GM19043 (cell line): ENCODE measurements around the gene AMZ1.

Experiments used
- ATAC-seq: cut with Tn5 transposase; IDR thresholded peaks from one replicate; pipeline ENCODE4 v1.9.1; 2021; ENCODE audit warnings: low read depth; ENCODE audit not compliant: unreplicated experiment

The AMZ1 gene

DNA sequence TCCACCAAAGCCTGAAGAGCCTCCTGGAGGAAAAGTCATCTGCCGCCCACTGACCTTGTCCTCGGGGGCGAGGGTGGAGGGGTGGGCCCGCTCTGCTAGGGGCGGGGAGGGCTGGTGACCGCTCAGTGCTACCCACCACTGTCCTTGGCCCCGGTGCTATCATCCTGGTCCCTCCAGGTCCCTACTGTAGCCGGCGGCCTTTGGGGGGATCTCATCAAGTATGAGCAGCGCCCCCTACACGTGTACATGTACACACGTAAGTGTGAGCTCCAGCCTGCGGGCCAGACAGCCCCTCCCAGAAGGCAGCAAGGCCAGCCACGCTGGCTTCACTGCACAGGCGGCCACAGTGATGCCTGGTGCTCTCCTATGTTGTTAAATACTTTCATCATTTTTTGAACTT, 36.7 kb upstream of the AMZ1 start:
- no peak for ATAC-seq

DNA sequence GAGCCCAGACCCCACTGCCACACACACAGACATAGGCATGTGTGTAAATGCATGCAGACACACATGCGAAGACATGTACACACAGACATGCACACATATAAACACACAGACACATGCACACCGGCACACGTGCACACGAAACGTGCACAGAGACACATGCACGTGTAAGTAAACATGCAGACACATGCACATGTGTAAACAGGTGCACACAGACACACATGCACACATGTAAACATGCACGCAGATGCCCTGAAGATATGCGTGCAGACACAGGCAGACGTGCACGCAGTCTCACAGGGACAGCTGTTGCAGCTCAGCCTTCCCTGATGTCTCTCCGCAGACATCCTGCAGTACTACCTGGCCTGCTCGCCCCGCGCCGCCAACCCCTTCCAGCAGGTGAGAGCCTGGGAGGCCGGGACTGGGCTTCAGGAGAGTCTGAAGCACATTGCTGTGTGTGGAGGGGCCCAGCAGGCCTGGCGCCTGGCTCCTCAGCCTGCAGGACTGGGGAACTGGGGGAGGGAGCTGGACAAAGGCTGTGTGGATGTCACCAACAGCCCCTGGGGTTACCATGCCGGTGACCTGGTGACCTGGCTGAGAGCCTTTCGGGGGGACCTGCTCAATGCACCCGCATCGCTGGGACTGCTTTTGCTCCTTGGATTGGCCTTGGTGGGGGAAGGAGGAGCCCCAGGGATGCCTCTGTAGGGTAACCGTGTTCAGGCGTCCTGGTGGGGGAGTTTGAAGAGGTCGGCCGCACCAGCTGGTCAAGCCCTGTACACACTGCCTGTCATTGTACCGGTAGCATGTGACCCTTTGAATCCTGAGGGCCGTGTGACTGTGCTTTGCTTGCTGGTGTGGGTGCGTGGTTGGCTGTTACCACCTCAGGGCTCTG, 35.9 kb upstream of the AMZ1 start:
- no peak for ATAC-seq

DNA sequence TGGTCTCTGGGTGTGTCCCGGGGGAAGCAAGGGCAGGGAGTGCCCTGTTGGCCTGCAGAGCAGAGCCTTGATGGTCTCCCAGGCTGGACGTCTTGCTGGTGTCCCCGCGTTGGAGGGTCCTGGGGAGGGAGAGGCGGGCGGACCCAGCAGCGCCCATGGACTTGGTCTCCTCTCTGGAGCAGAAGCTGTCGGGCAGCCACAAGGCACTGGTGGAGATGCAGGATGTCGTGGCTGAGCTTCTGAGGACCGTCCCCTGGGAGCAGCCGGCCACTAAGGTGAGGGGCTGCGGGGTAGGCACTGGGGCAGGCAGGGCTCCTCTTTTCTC, 35.3 kb upstream of the AMZ1 start:
- no peak for ATAC-seq

DNA sequence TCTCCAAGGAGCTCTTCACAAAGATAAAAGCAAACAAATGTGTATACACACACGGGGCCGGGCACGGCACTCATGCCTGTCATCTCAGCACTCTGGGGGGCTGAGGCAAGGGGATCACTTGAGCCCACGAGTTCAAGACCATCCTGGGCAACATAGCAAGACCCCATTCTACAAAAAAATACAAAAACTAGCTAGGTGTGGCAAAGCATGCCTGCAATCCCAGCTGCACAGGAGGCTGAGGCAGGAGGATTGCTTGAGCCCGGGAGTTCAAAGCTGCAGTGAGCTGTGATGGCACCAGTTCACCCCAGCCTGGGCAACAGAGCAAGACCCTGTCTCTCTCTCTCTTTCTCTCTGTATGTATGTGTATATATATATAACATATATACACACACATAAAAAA, 33.9 kb upstream of the AMZ1 start:
- ATAC-seq = no peak

DNA sequence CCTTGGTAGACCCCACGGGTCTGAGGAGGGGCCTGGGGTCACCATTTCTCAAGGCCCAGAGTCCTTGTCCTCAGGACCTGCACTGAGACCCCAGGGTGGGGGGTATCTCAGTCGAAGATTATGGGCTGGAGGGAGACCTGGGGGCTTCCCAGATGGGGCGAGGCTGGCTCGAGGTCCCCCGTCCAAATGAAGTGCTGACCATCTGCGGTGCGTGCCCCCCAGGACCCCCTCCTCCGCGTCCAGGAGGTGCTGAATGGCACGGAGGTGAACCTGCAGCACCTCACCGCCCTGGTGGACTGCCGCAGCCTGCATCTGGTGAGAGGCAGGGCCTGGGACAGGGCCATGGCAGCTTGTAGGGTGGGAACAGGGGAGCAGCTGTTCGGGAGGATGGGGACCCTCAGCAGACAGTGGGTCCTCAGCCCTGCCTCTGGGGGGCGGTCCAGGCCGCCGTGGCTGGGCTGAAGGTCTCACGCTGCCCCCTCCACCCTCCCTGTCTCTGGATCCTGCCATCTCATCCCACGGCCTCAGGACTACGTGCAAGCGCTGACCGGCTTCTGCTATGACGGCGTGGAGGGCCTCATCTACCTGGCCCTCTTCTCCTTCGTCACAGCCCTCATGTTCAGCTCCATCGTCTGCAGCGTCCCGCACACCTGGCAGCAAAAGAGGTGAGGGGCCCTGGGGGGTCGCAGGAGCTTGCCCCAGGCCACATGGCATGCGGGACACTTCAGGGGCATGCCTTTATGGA, 32.0 kb upstream of the AMZ1 start:
- no peak for ATAC-seq

DNA sequence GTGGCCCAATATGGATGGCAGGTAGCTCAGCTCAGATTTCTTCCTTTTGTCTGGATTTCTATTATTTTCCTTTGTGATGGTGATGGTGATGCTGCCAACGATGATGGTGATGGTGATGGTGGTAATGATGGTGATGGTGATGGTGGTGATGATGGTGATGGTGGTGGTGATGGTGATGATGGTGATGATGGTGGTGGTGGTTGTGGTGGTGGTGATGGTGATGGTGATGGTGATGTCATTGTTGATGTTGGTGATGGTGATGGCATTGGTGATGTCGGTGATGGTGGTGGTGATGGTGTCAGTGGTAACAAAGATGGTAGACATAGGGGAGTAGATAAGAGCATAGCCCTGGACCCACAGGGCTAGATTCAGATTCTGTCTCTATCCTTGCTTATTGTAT, 30.8 kb upstream of the AMZ1 start:
- ATAC-seq = no peak

DNA sequence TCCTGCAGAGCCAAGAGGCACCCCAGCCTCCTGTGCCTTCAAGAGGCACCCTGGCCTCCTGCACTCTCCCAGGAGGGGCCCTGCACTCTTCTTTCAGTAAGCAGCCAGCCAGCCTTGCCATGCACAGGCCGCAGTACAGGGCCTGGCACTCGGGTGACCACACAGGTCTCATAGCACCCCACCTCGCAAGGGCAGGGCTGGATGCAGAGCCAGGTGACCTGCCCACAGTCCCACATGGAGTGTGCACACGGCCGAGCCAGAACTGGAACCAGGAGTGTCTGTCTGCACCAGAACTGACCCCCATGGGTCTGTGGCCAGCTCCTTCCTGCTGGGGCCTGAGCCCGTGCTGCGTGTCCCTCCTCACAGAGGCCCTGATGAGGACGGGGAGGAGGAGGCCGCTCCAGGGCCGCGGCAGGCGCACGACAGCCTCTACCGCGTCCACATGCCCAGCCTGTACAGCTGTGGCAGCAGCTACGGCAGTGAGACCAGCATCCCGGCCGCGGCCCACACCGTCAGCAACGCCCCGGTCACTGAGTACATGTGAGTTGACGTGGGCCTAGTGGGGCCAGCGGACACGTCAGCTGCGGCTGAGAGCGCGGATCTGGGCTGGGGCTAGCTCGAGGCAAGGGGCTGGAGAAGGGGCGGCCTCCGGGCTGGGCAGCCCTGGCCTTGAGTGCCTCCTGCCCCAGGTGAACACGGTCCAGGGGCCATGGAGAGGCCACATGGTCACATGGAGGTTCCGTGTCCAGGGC, 29.9 kb upstream of the AMZ1 start:
- no peak for ATAC-seq

DNA sequence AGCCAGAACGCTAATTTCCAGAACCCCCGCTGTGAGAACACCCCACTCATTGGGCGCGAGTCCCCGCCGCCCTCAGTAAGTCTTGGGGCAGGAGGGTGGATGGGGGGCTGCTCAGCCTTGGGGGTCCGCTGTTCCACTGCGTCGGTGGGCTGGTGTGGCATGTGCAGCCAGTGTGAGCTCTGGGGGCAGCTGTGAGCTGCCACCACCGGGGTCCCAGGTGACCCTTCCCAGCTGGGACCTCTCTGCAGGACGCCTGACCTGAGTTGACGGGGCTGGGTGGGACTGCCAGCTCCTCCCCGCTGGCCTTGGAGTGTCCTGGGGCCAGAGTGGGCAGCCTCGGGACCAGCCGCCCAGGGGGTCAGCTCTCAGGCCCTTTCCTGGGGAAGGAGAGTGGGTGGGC, 29.1 kb upstream of the AMZ1 start:
- no peak for ATAC-seq

DNA sequence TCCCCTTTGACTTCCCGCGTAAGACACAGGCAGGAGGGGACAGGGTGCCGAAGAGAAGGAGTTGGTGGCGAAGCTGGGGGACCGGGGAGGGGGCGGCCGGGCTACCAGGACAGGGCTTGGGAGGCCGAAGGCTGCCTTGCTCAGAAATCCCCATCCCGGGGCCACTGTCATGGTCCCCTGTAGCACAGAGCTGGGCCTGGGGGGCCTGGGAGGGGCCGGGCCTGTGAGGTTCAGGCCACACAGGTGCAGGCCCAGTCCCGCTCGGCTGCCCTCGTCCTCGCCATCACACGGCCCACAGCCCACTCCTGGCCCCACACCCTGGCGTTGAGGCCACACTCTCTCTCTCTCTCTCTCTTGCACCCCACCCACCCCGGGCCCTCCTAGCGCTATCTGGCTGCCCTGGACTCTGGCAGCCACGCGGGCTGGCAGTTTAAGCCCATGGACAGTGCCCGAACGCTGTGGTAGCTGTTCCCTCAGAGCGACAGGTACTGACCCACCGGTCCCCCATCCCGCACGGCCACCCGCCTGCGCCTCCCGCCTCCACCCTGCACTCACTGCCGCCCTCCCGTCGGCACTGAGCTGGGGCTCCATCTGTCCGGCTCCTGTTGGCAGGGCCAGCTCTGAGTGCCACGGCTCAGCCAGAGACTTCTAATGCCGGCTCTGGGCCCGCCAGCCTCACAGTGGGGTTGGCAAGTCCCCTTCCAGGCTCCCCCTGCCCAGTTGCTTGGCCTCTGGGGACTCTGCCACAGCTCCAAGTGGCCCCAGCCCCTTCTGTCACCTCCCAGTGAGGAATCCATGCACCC, 28.2 kb upstream of the AMZ1 start:
- ATAC-seq = no peak

DNA sequence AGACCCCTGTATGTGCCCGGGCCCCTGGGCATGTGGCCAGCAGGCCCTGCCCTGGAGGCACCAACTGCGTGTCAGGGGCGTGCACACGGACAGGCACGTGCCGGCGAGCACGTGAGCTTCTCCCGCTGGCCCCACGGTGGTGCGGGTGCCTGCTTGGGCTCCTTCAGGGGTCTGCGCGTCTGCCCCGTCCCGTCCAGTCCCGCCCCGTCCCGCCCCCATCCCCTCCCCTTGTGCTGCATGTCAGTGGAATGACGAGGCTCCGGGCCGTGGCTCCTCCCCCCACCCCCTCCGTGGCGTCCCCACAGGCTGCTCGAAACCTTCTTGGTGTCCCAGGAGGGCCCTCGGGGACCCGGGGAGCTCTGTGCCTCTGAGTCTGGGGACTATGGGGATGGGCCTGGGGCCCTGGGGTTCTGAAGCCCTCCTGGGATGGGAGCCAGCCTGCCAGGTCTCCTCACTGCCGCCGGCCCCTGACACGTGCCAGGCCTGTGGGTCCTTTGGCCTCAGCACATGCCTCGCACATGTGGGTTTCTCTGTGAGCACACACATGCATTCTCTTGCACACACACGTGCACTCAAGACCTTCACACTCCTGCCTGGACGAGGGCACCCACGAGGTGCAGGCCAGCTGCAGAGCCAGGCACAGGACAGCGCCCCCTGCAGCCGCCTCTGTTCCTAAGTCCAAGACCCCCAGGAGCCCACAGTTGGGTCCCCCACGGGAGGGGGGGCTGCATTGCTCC, 27.5 kb upstream of the AMZ1 start:
- no peak for ATAC-seq

DNA sequence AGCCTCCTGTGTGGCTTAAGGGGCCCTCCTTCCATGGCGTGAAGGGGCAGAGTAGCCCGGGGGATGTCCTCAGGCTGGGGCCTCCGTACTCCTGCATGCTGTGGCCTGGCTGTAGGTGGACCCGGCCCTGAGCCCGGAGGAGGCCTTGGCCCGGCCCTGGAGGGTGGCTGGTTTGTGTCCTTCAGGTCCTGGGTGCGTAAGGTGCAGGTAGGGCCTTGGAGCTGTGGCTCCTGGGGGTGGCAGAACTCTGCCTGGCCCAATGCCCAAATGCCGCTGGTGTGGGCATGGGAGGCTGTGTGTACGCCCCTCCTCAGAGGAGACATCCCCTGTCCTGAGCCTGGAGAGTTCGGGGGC, 26.9 kb upstream of the AMZ1 start:
- ATAC-seq = no peak

DNA sequence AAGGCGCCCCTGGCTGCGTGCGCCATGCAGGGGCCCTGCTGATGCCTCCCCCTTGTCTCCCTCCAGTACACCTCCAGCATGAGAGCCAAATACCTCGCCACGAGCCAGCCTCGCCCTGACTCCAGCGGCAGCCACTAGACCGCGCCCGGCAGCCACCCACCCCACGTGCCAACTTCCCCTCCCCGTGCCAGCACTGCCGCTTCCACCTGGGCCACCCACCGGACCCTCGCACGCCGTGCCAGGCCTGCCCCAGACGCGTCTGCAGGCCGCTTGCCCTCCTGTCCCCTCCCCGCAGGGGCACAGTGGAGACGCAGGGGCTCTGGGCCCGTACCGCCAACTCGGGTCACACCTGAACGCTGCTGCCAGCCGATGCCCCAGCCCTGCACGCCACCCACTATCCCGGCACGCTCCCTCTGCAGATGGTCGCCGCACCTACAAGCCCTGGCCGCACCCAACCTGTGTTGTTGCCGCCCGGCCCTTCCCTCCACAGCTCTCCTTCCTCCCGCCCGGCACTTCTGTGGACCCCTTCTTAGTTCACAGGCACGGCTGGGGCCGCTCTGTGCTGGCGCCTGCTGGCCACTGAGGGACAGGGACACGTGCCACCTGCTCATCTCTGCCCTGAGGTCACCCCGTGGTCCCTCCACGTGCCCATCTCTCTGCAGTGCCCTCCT, 26.3 kb upstream of the AMZ1 start:
- ATAC-seq = no peak

DNA sequence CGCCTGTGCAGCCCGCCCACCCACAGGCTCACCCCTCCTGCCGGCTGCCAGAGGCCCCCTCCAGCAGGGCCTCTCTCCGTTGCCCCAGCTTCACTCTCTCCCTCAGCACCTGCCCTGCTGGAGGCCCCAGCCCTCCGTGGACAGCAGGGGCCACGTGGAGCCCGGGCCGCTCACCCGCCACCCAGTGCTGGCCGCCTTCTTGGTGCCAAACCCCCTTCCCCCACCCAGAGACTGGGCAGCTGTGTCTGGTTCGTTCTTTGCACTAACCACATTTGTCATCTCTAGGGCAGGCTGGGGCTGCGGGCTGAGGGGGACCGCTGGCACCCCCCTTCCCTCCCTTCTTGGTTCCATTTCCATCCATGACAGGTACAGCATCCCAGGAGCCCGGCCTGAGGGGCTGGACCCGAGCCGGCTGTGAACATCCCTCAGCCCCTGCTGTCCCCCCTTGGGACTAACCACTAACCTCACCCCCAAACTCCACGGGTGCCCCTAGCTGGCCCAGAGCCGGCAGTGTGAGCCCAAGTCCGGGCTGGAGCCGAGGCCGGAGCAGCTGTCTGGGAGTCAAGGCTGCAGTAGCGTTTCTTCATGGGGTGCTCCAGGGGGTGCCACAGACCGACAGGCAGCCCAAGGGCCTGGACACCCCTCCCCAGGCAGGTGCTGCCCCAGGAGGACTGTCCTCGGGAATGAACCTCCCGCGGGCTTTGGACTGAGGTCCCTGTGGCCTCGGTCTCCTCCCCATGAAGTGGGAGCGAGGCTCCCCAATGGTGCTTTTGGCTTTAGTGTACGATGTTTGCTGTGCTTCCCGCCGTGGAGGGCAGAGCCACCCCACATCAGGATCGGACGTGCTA, 25.5 kb upstream of the AMZ1 start:
- no peak for ATAC-seq

DNA sequence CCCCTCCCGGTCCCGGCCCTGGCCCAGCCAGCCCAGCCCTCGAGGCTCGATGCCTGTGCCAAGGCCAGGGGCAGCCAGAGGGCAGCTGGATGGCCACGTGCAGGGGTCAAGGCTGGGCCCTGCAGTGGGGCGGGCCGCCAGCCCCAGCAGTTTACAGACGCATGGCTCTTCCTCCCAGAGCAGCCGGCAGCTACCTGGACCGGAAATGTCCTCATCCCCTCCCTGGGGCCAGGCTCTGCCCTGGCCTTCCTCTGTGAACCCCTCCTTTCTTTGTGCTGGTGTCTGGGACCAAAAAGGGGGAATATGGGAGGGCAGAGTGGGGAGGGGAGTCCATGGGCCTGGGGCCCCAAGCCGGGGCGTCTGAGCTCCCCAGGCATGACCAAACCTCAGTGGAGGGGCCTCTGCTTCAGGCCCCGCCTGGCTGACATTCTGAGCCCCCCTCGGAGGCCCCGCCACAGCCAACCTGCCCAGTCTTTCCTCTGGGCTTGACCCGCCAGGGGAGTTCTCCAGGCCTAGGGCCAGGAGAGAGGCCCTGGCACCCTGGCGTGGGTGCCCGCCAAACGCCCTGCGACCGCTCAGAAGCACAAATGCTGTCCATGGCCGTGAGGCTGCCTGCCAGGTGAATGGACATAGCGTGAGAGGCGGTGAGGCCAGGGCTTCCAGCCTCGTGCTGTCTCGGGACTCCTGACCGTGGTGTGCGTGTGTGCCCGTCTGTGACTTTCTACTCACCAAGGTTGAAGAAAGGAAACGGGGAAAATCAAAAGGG, 24.7 kb upstream of the AMZ1 start:
- no peak for ATAC-seq

DNA sequence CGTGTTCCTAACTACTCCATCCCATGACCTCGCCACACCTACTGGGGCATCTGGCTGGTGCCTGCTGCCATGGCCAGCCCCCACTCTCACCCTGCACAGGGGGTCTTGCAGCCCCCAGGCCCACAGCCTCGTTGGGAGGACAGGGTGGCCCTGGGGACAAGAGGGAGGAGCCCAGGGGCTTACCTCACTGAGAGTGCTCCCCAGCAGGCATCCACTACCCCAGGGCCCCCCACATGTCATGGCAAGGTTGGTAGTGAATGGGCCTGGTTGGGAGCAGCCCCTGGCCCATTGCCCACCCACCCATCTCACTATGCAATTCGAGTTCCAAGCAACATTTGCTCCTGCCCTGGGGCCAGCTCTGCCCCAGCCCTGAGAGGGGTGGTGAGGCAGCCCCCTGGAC, 24.0 kb upstream of the AMZ1 start:
- no peak for ATAC-seq

DNA sequence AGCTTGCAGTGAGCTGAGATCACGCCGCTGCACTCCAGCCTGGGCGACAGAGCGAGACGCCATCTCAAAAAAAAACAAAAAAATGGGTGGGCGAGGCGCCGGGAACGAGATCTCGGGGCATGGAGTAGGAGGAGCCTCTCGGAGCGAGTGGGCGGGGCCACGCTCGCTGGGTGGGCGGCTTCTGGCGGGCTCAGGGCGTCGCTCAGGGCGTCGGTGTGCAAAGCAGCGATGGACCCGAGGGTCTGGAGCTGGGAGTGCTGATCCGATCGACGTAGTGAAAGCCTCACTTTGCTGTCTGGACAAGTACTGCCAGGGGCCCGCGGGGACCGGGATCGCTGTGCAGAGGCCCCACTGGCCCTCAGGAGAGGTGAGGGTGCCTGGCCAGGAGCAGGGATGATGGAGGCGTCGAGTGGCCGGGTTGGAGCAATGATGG, 22.6 kb upstream of the AMZ1 start:
- ATAC-seq = no peak

DNA sequence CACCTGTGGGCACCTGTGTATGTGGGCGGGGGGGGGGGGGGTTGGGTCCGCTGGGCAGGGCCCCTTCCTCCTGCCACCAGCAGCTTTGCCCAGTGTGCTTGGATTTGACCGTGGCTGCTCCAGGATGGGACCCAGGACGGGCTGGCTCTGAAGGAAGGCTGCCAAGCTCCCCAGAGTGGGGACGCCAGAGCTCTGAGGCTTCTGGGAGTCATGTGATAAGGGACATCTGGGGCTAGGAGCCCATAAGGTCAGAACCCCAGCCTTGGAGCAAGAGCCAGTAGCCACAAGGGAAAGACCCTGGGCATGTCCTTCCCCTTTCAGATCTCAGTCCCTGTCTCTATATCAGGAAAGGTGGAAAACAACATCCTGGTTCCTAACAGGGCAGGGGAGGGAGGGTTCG, 21.8 kb upstream of the AMZ1 start:
- ATAC-seq = no peak
